BLaER1 (cell line): ENCODE results near the gene ATG2B.

Experiments used
- H3K27ac ChIP-seq: shearing (Covaris generic); formaldehyde crosslinking; 2 replicates; pipeline ENCODE4 v1.8.1; 2022
- H3K27me3 ChIP-seq: shearing (Covaris generic); formaldehyde crosslinking; 2 replicates; pipeline ENCODE4 v1.8.1; 2022
- H3K36me3 ChIP-seq: shearing (Covaris generic); formaldehyde crosslinking; 2 replicates; pipeline ENCODE4 v1.8.1; 2022
- H3K4me1 ChIP-seq: shearing (Covaris generic); formaldehyde crosslinking; 2 replicates; pipeline ENCODE4 v1.8.1; 2022
- H3K4me2 ChIP-seq: shearing (Covaris generic); formaldehyde crosslinking; 2 replicates; pipeline ENCODE4 v1.8.1; 2022
- H3K4me3 ChIP-seq: shearing (Covaris generic); formaldehyde crosslinking; 2 replicates; pipeline ENCODE4 v1.8.1; 2022
- H3K9ac ChIP-seq: shearing (Covaris generic); formaldehyde crosslinking; 2 replicates; pipeline ENCODE4 v1.8.1; 2022
- H3K9me3 ChIP-seq: shearing (Covaris generic); formaldehyde crosslinking; 2 replicates; pipeline ENCODE4 v1.8.1; 2022
- H4K20me1 ChIP-seq: shearing (Covaris generic); formaldehyde crosslinking; 2 replicates; pipeline ENCODE4 v1.8.1; 2022
- Cebpa-rat ChIP-seq: shearing (Covaris generic); IDR thresholded peaks from 2 replicates; pipeline ENCODE4 v1.8.1; 2022

The ATG2B gene

GRCh38 chr14:96399405-96399804 lies 36.3 kb upstream of the ATG2B start:
- no peaks in the 10 kb centered on the region for H3K9me3 ChIP-seq
- H3K27me3 ChIP-seq: no peaks in the 10 kb centered on the region
- H3K4me3 ChIP-seq: no peak overlapping the region
- TF ChIP-seq Cebpa-rat: no peak
- H3K9ac ChIP-seq: no peak overlapping the region
- no peaks in the 10 kb centered on the region for H3K4me1 ChIP-seq
- H4K20me1 ChIP-seq: no peaks in the 10 kb centered on the region
- H3K27ac ChIP-seq: no peak overlapping the region
- no peaks in the 10 kb centered on the region for H3K36me3 ChIP-seq
- no peak overlapping the region for H3K4me2 ChIP-seq

- no peaks in the 10 kb centered on the region for H3K27me3 ChIP-seq
- no peaks in the 10 kb centered on the region for H3K4me1 ChIP-seq
- TF ChIP-seq Cebpa-rat: no peak
- H3K27ac ChIP-seq: no peak overlapping the region
- no peaks in the 10 kb centered on the region for H4K20me1 ChIP-seq
- H3K9me3 ChIP-seq: no peaks in the 10 kb centered on the region
- H3K4me2 ChIP-seq: no peak overlapping the region
- no peak overlapping the region for H3K4me3 ChIP-seq
- H3K9ac ChIP-seq: no peak overlapping the region
- H3K36me3 ChIP-seq: no peaks in the 10 kb centered on the region
These were observed 35.8 kb upstream of the ATG2B start for GRCh38 chr14:96398921-96399320.

GRCh38 chr14:96398432-96398831 lies 35.3 kb upstream of the ATG2B start:
- no peaks in the 10 kb centered on the region for H3K27me3 ChIP-seq
- no peaks in the 10 kb centered on the region for H3K9me3 ChIP-seq
- no peaks in the 10 kb centered on the region for H3K36me3 ChIP-seq
- no peak for TF ChIP-seq Cebpa-rat
- no peaks in the 10 kb centered on the region for H3K4me1 ChIP-seq
- H4K20me1 ChIP-seq: no peaks in the 10 kb centered on the region
- no peak overlapping the region for H3K4me2 ChIP-seq
- no peak overlapping the region for H3K27ac ChIP-seq
- no peak overlapping the region for H3K9ac ChIP-seq
- H3K4me3 ChIP-seq: no peak overlapping the region

- Histone ChIP-seq H3K4me2 (no peak overlapping the region), H3K4me1 (peaks cover 18% of the 10 kb centered on the region), H3K27me3 (no peaks in the 10 kb centered on the region), H3K27ac (no peak overlapping the region), H3K4me3 (no peak overlapping the region), H4K20me1 (no peaks in the 10 kb centered on the region), H3K9me3 (no peaks in the 10 kb centered on the region), H3K9ac (no peak overlapping the region), H3K36me3 (no peaks in the 10 kb centered on the region)
- TF ChIP-seq Cebpa-rat: no peak
These were observed 31.1 kb upstream of the ATG2B start for GRCh38 chr14:96394047-96394815.

- TF ChIP-seq Cebpa-rat: no peak
- H3K27me3 ChIP-seq: no peaks in the 10 kb centered on the region
- no peak overlapping the region for H3K9ac ChIP-seq
- no peak overlapping the region for H3K27ac ChIP-seq
- H3K4me1 ChIP-seq: peaks cover 18% of the 10 kb centered on the region
- H3K9me3 ChIP-seq: no peaks in the 10 kb centered on the region
- H3K4me3 ChIP-seq: no peak overlapping the region
- no peak overlapping the region for H3K4me2 ChIP-seq
- no peaks in the 10 kb centered on the region for H3K36me3 ChIP-seq
- no peaks in the 10 kb centered on the region for H4K20me1 ChIP-seq
These were observed 30.0 kb upstream of the ATG2B start for GRCh38 chr14:96393071-96393691.

- TF ChIP-seq Cebpa-rat: no peak
- no peaks in the 10 kb centered on the region for H3K9me3 ChIP-seq
- peak overlapping the region; percentile 75 for H3K4me3 ChIP-seq
- peak overlapping the region; percentile 98 for H3K4me2 ChIP-seq
- H3K36me3 ChIP-seq: peaks cover 8% of the 10 kb centered on the region; the same call in 1 of the 2 replicates
- H3K27ac ChIP-seq: peak overlapping the region; percentile 81
- H3K9ac ChIP-seq: peak overlapping the region; percentile 80
- H3K4me1 ChIP-seq: peaks cover 18% of the 10 kb centered on the region
- H4K20me1 ChIP-seq: no peaks in the 10 kb centered on the region
- no peaks in the 10 kb centered on the region for H3K27me3 ChIP-seq
These were observed 28.4 kb upstream of the ATG2B start for GRCh38 chr14:96391293-96392118.

GRCh38 chr14:96390965-96391292 lies 27.8 kb upstream of the ATG2B start:
- Histone ChIP-seq H3K9ac (peak overlapping the region; percentile 80), H3K36me3 (peaks cover 14% of the 10 kb centered on the region; the same call in 1 of the 2 replicates)

GRCh38 chr14:96385385-96385784 lies 22.2 kb upstream of the ATG2B start:
- no peak overlapping the region for H3K4me2 ChIP-seq
- H3K4me3 ChIP-seq: no peak overlapping the region
- no peak overlapping the region for H3K27ac ChIP-seq
- H4K20me1 ChIP-seq: peaks cover 10% of the 10 kb centered on the region
- no peak overlapping the region for H3K9ac ChIP-seq
- peaks cover 44% of the 10 kb centered on the region for H3K36me3 ChIP-seq
- H3K27me3 ChIP-seq: no peaks in the 10 kb centered on the region
- no peak for TF ChIP-seq Cebpa-rat
- no peaks in the 10 kb centered on the region for H3K9me3 ChIP-seq
- H3K4me1 ChIP-seq: peaks cover 9% of the 10 kb centered on the region

More at GRCh38 chr14:96390965-96391292, 27.8 kb upstream of the ATG2B start:
- no peak for TF ChIP-seq Cebpa-rat
- Histone ChIP-seq H3K4me3 (peak overlapping the region; percentile 75), H3K4me1 (peaks cover 18% of the 10 kb centered on the region), H3K27ac (peak overlapping the region; percentile 81), H3K27me3 (no peaks in the 10 kb centered on the region), H3K4me2 (peak overlapping the region; percentile 98), H3K9me3 (no peaks in the 10 kb centered on the region), H4K20me1 (no peaks in the 10 kb centered on the region)

- no peaks in the 10 kb centered on the region for H3K9me3 ChIP-seq
These were observed 21.6 kb upstream of the ATG2B start for GRCh38 chr14:96384740-96385139.

More at GRCh38 chr14:96384740-96385139, 21.6 kb upstream of the ATG2B start:
- TF ChIP-seq Cebpa-rat: no peak
- no peaks in the 10 kb centered on the region for H3K27me3 ChIP-seq
- peaks cover 16% of the 10 kb centered on the region for H4K20me1 ChIP-seq
- H3K27ac ChIP-seq: no peak overlapping the region
- H3K4me3 ChIP-seq: no peak overlapping the region
- H3K36me3 ChIP-seq: peaks cover 44% of the 10 kb centered on the region
- no peak overlapping the region for H3K9ac ChIP-seq
- no peak overlapping the region for H3K4me2 ChIP-seq
- H3K4me1 ChIP-seq: peaks cover 6% of the 10 kb centered on the region; the same call in 1 of the 2 replicates
